ENCODE data around the gene AGRP. TPM values are rescaled to one million over a fixed set of nuclear protein-coding genes. Genes with fewer than 3 reads are reported as not detected.

Gene AGRP
- total RNA-seq, 2 donors from 2014 or later: not detected

GRCh38 chr16:67482233-67482924 lies 968 bp downstream of the AGRP start:
- ATAC-seq (replicated peaks): no peak
- peak overlapping the region; percentile 97 for H3K4me3 Mint-ChIP-seq
- H3K4me1 Mint-ChIP-seq: peaks cover 12% of the 10 kb centered on the region
- H3K9me3 Mint-ChIP-seq: no peaks in the 10 kb centered on the region
- no peaks in the 10 kb centered on the region for H3K27me3 Mint-ChIP-seq
- H3K36me3 Mint-ChIP-seq (ENCODE audit: low read depth): peaks cover 37% of the 10 kb centered on the region
- H3K27ac Mint-ChIP-seq: peak overlapping the region; percentile 98

- ATAC-seq (replicated peaks): peak; percentile 35
- H3K36me3 Mint-ChIP-seq (ENCODE audit: low read depth): peaks cover 37% of the 10 kb centered on the region
- no peaks in the 10 kb centered on the region for H3K9me3 Mint-ChIP-seq
- peaks cover 12% of the 10 kb centered on the region for H3K4me1 Mint-ChIP-seq
- H3K27me3 Mint-ChIP-seq: no peaks in the 10 kb centered on the region
- H3K27ac Mint-ChIP-seq: peak overlapping the region; percentile 98
- H3K4me3 Mint-ChIP-seq: peak overlapping the region; percentile 97
Measured at GRCh38 chr16:67481561-67482232, 1.6 kb downstream of the AGRP start.

- Mint-ChIP-seq H3K4me3 (peak within 1 kb of the TSS; percentile 97), H3K9me3 (no peaks in the 10 kb centered on the region), H3K27ac (peak within 1 kb of the TSS; percentile 98), H3K36me3 (ENCODE audit: low read depth) (peaks cover 37% of the 10 kb centered on the region), H3K4me1 (peaks cover 12% of the 10 kb centered on the region), H3K27me3 (no peaks in the 10 kb centered on the region)
- peak; percentile 94 for ATAC-seq (replicated peaks)
Measured at GRCh38 chr16:67480833-67481560, 2.4 kb downstream of the AGRP start, which contains the start of gene ATP6V0D1. ATP6V0D1 (minus strand) TSS chr16:67481157; CDS start chr16:67481086, 71 bp downstream.

GRCh38 chr16:67477960-67478554 lies 5.3 kb downstream of the AGRP start:
- Mint-ChIP-seq H3K4me1 (peaks cover 22% of the 10 kb centered on the region), H3K36me3 (ENCODE audit: low read depth) (peaks cover 22% of the 10 kb centered on the region), H3K27me3 (no peaks in the 10 kb centered on the region), H3K4me3 (no peak overlapping the region), H3K9me3 (no peaks in the 10 kb centered on the region), H3K27ac (peak overlapping the region; percentile 58)
- no peak for ATAC-seq (replicated peaks)

- no peaks in the 10 kb centered on the region for H3K9me3 Mint-ChIP-seq
- no peaks in the 10 kb centered on the region for H3K27me3 Mint-ChIP-seq
- no peak overlapping the region for H3K4me3 Mint-ChIP-seq
- no peak for ATAC-seq (replicated peaks)
- peak overlapping the region; percentile 61 for H3K27ac Mint-ChIP-seq
- H3K4me1 Mint-ChIP-seq: peaks cover 30% of the 10 kb centered on the region
- H3K36me3 Mint-ChIP-seq (ENCODE audit: low read depth): peaks cover 7% of the 10 kb centered on the region
Measured at GRCh38 chr16:67474551-67475455, 8.5 kb downstream of the AGRP start.

- H3K27me3 Mint-ChIP-seq: no peaks in the 10 kb centered on the region
- peak; percentile 46 for ATAC-seq (replicated peaks)
- H3K36me3 Mint-ChIP-seq (ENCODE audit: low read depth): no peaks in the 10 kb centered on the region
- no peaks in the 10 kb centered on the region for H3K9me3 Mint-ChIP-seq
- peak overlapping the region; percentile 41 for H3K27ac Mint-ChIP-seq
- no peak overlapping the region for H3K4me3 Mint-ChIP-seq
- H3K4me1 Mint-ChIP-seq: peaks cover 26% of the 10 kb centered on the region
Measured at GRCh38 chr16:67471758-67472384, 11.5 kb downstream of the AGRP start.

- H3K4me3 Mint-ChIP-seq: no peak overlapping the region
- H3K27ac Mint-ChIP-seq: peak overlapping the region; percentile 67
Measured at GRCh38 chr16:67470359-67470758, 13.0 kb downstream of the AGRP start.

GRCh38 chr16:67468731-67469130 lies 14.6 kb downstream of the AGRP start:
- Mint-ChIP-seq H3K4me1 (peaks cover 17% of the 10 kb centered on the region), H3K36me3 (ENCODE audit: low read depth) (no peaks in the 10 kb centered on the region), H3K9me3 (no peaks in the 10 kb centered on the region), H3K27me3 (no peaks in the 10 kb centered on the region), H3K27ac (peak overlapping the region; percentile 61), H3K4me3 (no peak overlapping the region)
- no peak for ATAC-seq (replicated peaks)

More at GRCh38 chr16:67470359-67470758, 13.0 kb downstream of the AGRP start:
- Mint-ChIP-seq H3K4me1 (peaks cover 26% of the 10 kb centered on the region), H3K27me3 (no peaks in the 10 kb centered on the region), H3K36me3 (ENCODE audit: low read depth) (no peaks in the 10 kb centered on the region), H3K9me3 (no peaks in the 10 kb centered on the region)
- no peak for ATAC-seq (replicated peaks)

GRCh38 chr16:67466581-67466980 lies 16.8 kb downstream of the AGRP start:
- H3K27me3 Mint-ChIP-seq: no peaks in the 10 kb centered on the region
- no peak overlapping the region for H3K4me3 Mint-ChIP-seq
- H3K9me3 Mint-ChIP-seq: no peaks in the 10 kb centered on the region
- no peaks in the 10 kb centered on the region for H3K36me3 Mint-ChIP-seq (ENCODE audit: low read depth)
- peaks cover 5% of the 10 kb centered on the region for H3K4me1 Mint-ChIP-seq
- ATAC-seq (replicated peaks): no peak
- no peak overlapping the region for H3K27ac Mint-ChIP-seq

- H3K9me3 Mint-ChIP-seq: no peaks in the 10 kb centered on the region
- peaks cover 3% of the 10 kb centered on the region for H3K4me1 Mint-ChIP-seq
- H3K27ac Mint-ChIP-seq: no peak overlapping the region
- H3K36me3 Mint-ChIP-seq (ENCODE audit: low read depth): no peaks in the 10 kb centered on the region
- ATAC-seq (replicated peaks): no peak
- no peaks in the 10 kb centered on the region for H3K27me3 Mint-ChIP-seq
- no peak overlapping the region for H3K4me3 Mint-ChIP-seq
Measured at GRCh38 chr16:67464565-67464964, 18.8 kb downstream of the AGRP start.

GRCh38 chr16:67463691-67464090 lies 19.7 kb downstream of the AGRP start:
- Mint-ChIP-seq H3K4me1 (peaks cover 3% of the 10 kb centered on the region), H3K9me3 (no peaks in the 10 kb centered on the region), H3K36me3 (ENCODE audit: low read depth) (no peaks in the 10 kb centered on the region), H3K4me3 (no peak overlapping the region), H3K27me3 (no peaks in the 10 kb centered on the region), H3K27ac (peak overlapping the region; percentile 51)
- no peak for ATAC-seq (replicated peaks)

- Mint-ChIP-seq H3K27ac (peak overlapping the region; percentile 51), H3K4me1 (peaks cover 3% of the 10 kb centered on the region), H3K9me3 (no peaks in the 10 kb centered on the region), H3K36me3 (ENCODE audit: low read depth) (no peaks in the 10 kb centered on the region), H3K4me3 (no peak overlapping the region), H3K27me3 (no peaks in the 10 kb centered on the region)
- ATAC-seq (replicated peaks): no peak
Measured at GRCh38 chr16:67463059-67463458, 20.3 kb downstream of the AGRP start.

- H3K9me3 Mint-ChIP-seq: no peaks in the 10 kb centered on the region
- no peak for ATAC-seq (replicated peaks)
- no peaks in the 10 kb centered on the region for H3K27me3 Mint-ChIP-seq
- H3K36me3 Mint-ChIP-seq (ENCODE audit: low read depth): no peaks in the 10 kb centered on the region
- peaks cover 3% of the 10 kb centered on the region for H3K4me1 Mint-ChIP-seq
- H3K27ac Mint-ChIP-seq: peak overlapping the region; percentile 33
- no peak overlapping the region for H3K4me3 Mint-ChIP-seq
Measured at GRCh38 chr16:67462279-67462655, 21.1 kb downstream of the AGRP start.
